Fibroblast of lung (primary cell): ENCODE data around the gene PRODH. TPM values are rescaled to one million over a fixed set of nuclear protein-coding genes. Genes with fewer than 3 reads are reported as not detected.

Experiments used
- DNase-seq, 2 donors: peaks; one replicate each; pipeline versions ENCODE4 v3.0.0 to v3.0.0-alpha.2; 2010; ENCODE audit warnings: low read depth in 2 of 2
- H2AFZ ChIP-seq: 2 replicates; pipeline ENCODE4 v1.5.1; 2012; ENCODE audit warnings: low read length, control low read depth, inconsistent platforms
- H3K27ac ChIP-seq: 2 replicates; pipeline ENCODE4 v1.5.1; 2011; ENCODE audit warnings: low read length, control low read depth; ENCODE audit not compliant: insufficient read depth
- H3K27me3 ChIP-seq: 2 replicates; pipeline ENCODE4 v1.5.1; 2011; ENCODE audit warnings: mild to moderate bottlenecking, low read length; ENCODE audit not compliant: control insufficient read depth, insufficient read depth
- H3K36me3 ChIP-seq: 2 replicates; pipeline ENCODE4 v1.5.1; 2011; ENCODE audit warnings: low read length; ENCODE audit not compliant: control insufficient read depth, insufficient read depth
- H3K4me1 ChIP-seq: 2 replicates; pipeline ENCODE4 v1.5.1; 2011; ENCODE audit warnings: low read length; ENCODE audit not compliant: control insufficient read depth, insufficient read depth; ENCODE audit errors: extremely low read depth
- H3K4me2 ChIP-seq: 2 replicates; pipeline ENCODE4 v1.5.1; 2011; ENCODE audit warnings: low read length, control low read depth; ENCODE audit not compliant: insufficient read depth; ENCODE audit errors: extremely low read depth
- H3K4me3 ChIP-seq, 4 experiments: fragments of 200-600 bp in 1 of 4; sonication (generic) in 1 of 4; replicated peaks in 1 of 4; 2 replicates each; pipeline ENCODE4 v1.5.1; 2011 to 2016; ENCODE audit warnings: low read length in 4 of 4, low read depth in 3 of 4, mild to moderate bottlenecking in 3 of 4, control low read depth in 2 of 4, inconsistent platforms in 1 of 4, mixed read lengths in 1 of 4; ENCODE audit not compliant: insufficient read depth in 1 of 4; ENCODE audit errors: control extremely low read depth in 1 of 4
- H3K79me2 ChIP-seq: 2 replicates; pipeline ENCODE4 v1.5.1; 2012; ENCODE audit warnings: mild to moderate bottlenecking, low read length, inconsistent platforms; ENCODE audit not compliant: control insufficient read depth, insufficient read depth
- H3K9ac ChIP-seq: 2 replicates; pipeline ENCODE4 v1.5.1; 2011; ENCODE audit warnings: mild to moderate bottlenecking, low read length, control low read depth; ENCODE audit not compliant: insufficient read depth
- H3K9me3 ChIP-seq: 2 replicates; pipeline ENCODE4 v1.5.1; 2012; ENCODE audit warnings: low read depth, low read length; ENCODE audit not compliant: control insufficient read depth, insufficient read depth
- H4K20me1 ChIP-seq: 2 replicates; pipeline ENCODE4 v1.5.1; 2011; ENCODE audit warnings: low read length; ENCODE audit not compliant: control insufficient read depth, insufficient read depth; ENCODE audit errors: extremely low read depth
- EZH2 ChIP-seq: IDR thresholded peaks from 2 replicates; pipeline ENCODE4 v1.5.1; 2012; ENCODE audit warnings: low read length, control low read depth, mild to moderate bottlenecking; ENCODE audit errors: missing control alignments
- polyA plus RNA-seq, 2 donors: library from polyadenylated mRNA; depleted of rRNA in 1 of 2; stranded (reverse) in 1 of 2; unstranded in 1 of 2; fragments of >200 nt; gene quantifications; 2 replicates each; pipeline ENCODE4 v1.2.1, GENCODE V29; 2011 to 2012; ENCODE audit warnings: missing spikeins in 1 of 2
- total RNA-seq: library from RNA; depleted of rRNA; stranded (reverse); fragments of >200 nt; gene quantifications from 2 replicates; pipeline ENCODE4 v1.2.1, GENCODE V29; 2014
- TF ChIP-seq, protein P1 (sequence below), 2 donors: IDR thresholded peaks in 1 of 2; conservative IDR thresholded peaks in 1 of 2; 1 replicate in 1 of 2; 2 replicates in 1 of 2; pipeline ENCODE4 v1.5.1; 2011 to 2012; ENCODE audit warnings: low read length in 2 of 2, control low read depth in 1 of 2, inconsistent platforms in 1 of 2, low read depth in 1 of 2, mild to moderate bottlenecking in 1 of 2

PRODH gene
- total and polyA plus RNA-seq, 2 donors (not counting 1 experiment from before 2014, with no cell fraction given) = 0.06 TPM; not detected in 1

DNA sequence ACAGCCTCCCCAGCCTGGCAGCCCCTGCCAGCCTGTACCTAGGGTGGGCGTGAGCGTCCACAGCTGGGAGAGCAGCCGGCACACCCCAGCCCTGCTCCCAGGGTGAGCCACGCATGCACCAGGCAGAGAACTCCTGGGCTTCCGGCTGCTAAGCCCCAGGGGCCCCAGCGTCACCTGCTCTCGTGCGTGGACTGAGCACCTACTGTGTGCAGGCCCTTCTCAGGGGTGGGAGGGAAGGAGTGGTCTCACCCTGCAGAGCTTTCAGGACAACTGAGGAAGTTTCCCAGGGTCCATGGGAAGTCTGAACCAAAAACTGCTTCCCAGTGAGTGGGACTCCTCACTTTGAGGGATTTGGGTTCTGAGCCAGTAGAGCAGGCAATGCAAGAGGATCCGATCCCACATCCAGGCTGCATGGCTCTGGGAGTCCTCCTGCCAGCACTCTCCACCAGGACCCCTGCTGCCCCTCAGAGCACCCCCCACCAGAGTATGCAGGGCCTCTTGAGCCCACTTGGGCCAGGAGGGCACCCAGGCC lies 47.1 kb upstream of the PRODH start:
- Histone ChIP-seq H3K27me3 (no peaks in the 10 kb centered on the region), H3K79me2 (no peaks in the 10 kb centered on the region), H3K36me3 (no peaks in the 10 kb centered on the region), H3K9ac (no peak overlapping the region), H3K4me2 (no peak overlapping the region), H3K27ac (no peak overlapping the region), H2AFZ (no peak overlapping the region), H3K9me3 (no peaks in the 10 kb centered on the region), H3K4me3 (no peak overlapping the region), H4K20me1 (no peaks in the 10 kb centered on the region), H3K4me1 (no peaks in the 10 kb centered on the region)
- TF ChIP-seq EZH2 = no peak
- TF ChIP-seq, protein P1, sequence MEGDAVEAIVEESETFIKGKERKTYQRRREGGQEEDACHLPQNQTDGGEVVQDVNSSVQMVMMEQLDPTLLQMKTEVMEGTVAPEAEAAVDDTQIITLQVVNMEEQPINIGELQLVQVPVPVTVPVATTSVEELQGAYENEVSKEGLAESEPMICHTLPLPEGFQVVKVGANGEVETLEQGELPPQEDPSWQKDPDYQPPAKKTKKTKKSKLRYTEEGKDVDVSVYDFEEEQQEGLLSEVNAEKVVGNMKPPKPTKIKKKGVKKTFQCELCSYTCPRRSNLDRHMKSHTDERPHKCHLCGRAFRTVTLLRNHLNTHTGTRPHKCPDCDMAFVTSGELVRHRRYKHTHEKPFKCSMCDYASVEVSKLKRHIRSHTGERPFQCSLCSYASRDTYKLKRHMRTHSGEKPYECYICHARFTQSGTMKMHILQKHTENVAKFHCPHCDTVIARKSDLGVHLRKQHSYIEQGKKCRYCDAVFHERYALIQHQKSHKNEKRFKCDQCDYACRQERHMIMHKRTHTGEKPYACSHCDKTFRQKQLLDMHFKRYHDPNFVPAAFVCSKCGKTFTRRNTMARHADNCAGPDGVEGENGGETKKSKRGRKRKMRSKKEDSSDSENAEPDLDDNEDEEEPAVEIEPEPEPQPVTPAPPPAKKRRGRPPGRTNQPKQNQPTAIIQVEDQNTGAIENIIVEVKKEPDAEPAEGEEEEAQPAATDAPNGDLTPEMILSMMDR (conservative IDR thresholded peaks at IDR 0.05 in 1 of 2, IDR thresholded peaks at IDR 0.05 in 1 of 2; ENCODE audit: low read depth in 1 of 2, low read length in 2 of 2) = no peak
- DNase-seq = no peak

DNA sequence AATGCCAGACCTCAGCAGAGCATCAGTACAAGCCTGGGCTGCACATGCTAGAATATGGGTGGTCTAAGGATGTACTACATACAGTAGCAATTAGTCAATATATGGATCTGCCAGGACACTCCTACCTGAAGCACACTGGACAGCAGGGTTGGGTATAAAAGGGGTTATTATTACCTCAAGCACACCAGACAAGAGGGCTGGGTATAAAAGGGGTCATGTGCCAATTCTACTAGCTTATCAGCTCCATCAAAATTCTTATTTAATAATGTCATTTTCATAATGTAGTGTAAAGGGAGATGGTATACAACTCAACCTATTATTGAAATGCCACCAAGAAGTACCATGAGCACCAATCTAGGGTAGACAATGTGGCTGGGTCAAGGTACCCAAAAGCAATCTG lies 44.7 kb upstream of the PRODH start:
- no peak overlapping the region for H3K4me2 ChIP-seq
- H3K4me3 ChIP-seq = no peak overlapping the region
- no peaks in the 10 kb centered on the region for H3K36me3 ChIP-seq
- no peak overlapping the region for H3K27ac ChIP-seq
- H3K4me1 ChIP-seq = no peaks in the 10 kb centered on the region
- no peaks in the 10 kb centered on the region for H3K27me3 ChIP-seq
- no peaks in the 10 kb centered on the region for H4K20me1 ChIP-seq
- no peaks in the 10 kb centered on the region for H3K79me2 ChIP-seq
- no peaks in the 10 kb centered on the region for H3K9me3 ChIP-seq
- no peak for DNase-seq
- H2AFZ ChIP-seq = no peak overlapping the region
- TF ChIP-seq, protein P1 (conservative IDR thresholded peaks at IDR 0.05 in 1 of 2, IDR thresholded peaks at IDR 0.05 in 1 of 2; ENCODE audit: low read depth in 1 of 2, low read length in 2 of 2) = no peak
- TF ChIP-seq EZH2 = no peak
- H3K9ac ChIP-seq = no peak overlapping the region

DNA sequence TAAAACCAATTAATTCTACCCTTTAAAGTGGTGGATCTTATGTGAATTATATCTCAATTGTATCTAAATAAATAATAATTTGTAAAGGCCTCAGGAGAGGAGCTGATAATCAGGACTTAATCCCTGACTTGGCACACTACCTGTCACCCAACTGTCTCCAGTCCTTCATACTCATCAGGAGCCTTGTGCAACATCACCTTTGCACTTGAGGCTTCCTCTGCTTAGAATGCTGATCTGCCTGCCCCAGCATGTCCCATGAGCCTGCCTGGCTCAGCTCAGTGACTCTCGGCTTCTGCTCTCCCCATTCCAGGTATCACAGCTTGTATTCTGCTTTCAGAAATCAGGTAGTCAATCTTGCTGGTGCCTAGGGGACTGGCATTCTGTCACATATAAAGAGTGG lies 43.9 kb upstream of the PRODH start:
- no peak overlapping the region for H2AFZ ChIP-seq
- H3K36me3 ChIP-seq = no peaks in the 10 kb centered on the region
- no peak overlapping the region for H3K9ac ChIP-seq
- no peaks in the 10 kb centered on the region for H3K79me2 ChIP-seq
- no peak overlapping the region for H3K27ac ChIP-seq
- TF ChIP-seq, protein P1 (conservative IDR thresholded peaks at IDR 0.05 in 1 of 2, IDR thresholded peaks at IDR 0.05 in 1 of 2; ENCODE audit: low read depth in 1 of 2, low read length in 2 of 2) = no peak
- TF ChIP-seq EZH2 = no peak
- no peak overlapping the region for H3K4me2 ChIP-seq
- H4K20me1 ChIP-seq = no peaks in the 10 kb centered on the region
- H3K9me3 ChIP-seq = no peaks in the 10 kb centered on the region
- no peaks in the 10 kb centered on the region for H3K27me3 ChIP-seq
- DNase-seq = no peak
- no peak overlapping the region for H3K4me3 ChIP-seq
- H3K4me1 ChIP-seq = no peaks in the 10 kb centered on the region
